ENCODE results near the gene MAPRE3.

Gene MAPRE3

DNA sequence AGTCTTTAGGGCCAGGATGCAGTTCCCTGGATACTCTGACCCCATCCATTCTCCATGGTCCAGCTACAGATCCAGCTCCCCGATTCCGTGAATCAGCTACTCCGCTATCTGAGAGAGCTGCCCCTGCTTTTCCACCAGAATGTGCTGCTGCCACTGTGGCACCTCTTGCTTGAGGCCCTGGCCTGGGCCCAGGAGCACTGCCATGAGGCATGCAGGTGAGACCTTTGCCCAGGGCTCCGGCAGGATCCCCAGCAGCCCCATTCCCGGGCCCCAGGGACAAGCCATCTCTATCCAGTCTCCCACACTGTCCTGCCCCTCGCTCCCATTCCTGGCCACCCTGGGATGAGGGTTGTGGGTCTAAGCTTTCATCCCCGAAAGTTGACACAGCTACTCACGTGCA lies 69.8 kb downstream of the MAPRE3 start:
- DNase-seq (ENCODE audit: low read depth): no peak

GRCh38 chr2:27041752-27042151 lies 71.3 kb downstream of the MAPRE3 start:
- DNase-seq (ENCODE audit: low read depth): no peak

DNA sequence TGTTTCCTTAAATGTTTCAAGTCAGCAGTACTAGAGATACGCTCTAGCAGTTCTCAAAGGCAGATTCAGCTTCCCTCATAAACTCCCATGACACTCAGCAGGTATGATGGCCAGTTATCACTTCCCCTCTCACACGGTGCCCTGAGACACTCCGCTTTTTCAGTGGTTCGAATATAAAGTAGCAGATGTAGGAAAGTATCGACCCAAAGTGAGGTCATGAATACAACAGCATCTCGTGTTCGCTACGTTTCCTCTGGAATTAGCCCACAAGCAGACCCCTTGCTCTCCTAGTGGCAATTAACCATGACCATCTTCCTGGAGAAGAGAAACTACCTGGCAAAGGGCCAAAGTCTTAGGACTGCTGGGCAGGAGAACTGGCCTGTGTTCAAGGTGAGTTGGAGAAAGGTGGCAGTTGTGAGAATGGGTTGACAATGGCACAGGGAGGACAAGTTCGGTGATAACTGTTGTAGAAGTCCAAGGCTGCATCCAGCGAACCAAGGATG lies 71.8 kb downstream of the MAPRE3 start:
- DNase-seq (ENCODE audit: low read depth): no peak

- no peak for DNase-seq (ENCODE audit: low read depth)
Observed at GRCh38 chr2:27042985-27043634, 72.7 kb downstream of the MAPRE3 start.

DNA sequence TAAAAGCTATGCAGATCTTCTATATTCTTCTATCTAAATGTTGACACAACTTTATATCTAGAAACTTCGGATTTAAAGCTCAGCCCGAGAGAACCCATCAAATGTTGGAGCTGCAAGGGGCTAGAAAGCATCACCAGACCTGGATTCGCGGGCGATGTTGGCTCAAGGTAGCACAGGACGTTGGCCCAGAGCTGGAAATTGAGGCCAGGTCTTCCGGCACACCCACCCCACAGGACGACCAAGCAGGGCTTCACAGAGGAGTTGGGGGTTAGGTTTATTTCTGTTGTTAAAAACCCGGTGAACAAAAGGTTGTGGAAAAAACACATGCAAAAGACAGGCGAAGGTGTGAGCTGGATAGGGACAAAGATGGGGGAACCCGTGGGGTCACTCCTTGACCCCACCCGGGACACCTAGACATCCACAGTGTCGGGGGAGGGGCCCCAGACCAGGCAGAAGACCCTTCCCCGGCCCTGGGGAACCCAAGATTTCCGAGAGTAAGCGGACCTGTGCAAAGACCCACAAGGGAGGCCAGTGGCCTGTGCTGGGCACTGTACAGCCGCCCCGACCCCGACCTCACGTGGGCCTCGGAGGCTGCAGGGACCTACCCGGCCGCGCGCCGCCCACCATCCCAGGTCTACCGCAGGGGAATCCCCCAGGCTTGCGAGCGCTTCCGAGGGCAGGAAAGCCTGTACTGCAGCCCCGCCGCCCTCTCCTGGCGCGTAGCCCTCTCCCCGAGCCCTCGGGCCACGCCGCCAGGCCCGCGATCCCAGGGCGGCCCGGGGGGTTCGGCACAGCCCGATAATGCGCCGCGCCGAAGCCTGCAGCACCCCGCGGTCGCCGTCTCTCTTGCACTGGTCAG lies 79.2 kb downstream of the MAPRE3 start:
- DNase-seq (ENCODE audit: low read depth): peak; percentile 66

DNA sequence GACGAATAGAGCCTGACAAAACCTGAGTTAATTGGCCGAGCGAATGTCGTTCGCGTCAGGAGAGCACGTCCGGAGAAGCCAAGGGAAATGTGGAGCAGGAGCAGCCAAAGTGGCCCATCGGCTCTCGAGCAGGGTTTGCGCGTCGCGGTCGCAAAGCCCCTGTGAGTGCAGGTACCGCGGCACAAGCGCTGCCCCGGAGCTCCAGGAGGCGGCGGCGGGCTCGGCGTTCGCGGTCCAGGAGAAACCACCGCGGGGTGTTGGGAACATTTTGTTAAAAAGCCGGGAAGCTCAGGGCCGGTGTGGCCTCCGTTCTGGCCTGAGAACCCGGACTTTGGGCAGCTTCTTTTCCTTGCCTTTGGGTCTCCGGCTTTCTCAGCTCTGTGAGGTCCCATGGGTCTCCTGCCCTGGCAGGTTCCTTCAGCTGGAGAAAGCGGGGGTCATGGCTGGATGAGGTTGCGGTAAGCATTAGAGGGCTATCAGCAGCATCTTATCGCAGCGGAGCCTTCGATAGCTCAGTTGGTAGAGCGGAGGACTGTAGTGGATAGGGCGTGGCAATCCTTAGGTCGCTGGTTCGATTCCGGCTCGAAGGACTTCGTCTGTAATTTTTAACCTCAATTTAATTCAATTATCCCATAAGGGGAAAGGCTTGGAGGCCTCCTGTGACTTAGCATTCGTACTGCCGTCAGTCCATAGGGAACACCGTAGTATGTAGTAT lies 80.0 kb downstream of the MAPRE3 start:
- peak; percentile 86 for DNase-seq (ENCODE audit: low read depth)

- DNase-seq (ENCODE audit: low read depth): peak; percentile 93
Observed at GRCh38 chr2:27050996-27051901, 80.8 kb downstream of the MAPRE3 start, which contains the start of gene AGBL5. TSS of gene AGBL5 (plus strand) at chr2:27051668. CDS start at chr2:27052959, 1,291 bp downstream.

DNA sequence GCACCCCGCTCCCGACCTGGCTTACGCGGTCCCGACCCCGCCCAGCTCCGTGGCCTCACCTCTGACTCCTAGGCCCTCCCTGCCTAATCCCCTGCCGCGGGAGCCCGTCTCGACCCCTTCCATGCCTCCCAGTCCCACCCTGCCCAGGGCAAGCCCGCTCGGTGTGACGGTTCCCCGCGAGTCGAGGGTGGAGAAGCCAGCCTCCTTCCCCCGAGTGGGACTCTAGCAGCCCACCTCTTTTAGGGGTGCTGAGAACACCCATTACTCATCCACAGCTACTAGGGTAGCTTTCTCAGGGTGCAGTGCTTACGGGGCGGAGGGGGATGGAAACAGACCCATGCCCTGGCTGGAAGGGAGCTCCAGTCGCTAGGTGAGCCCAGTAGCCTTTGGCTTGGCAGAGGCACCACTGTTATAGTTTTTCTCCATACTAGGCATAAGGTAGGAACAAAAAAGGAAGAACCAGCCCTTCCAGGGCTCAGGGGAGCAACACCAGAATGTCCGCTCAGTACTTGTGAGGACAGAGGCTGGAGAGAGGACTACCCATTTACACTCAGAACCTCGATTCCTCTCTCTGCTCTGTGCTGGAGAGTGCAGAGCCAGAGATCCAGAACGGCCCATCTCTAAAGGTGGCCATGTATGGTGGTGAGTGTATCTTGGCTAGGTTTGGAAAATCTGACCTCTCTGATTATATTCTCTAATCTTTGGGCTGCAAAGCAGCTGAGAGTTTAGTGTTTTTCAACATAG lies 81.6 kb downstream of the MAPRE3 start:
- DNase-seq (ENCODE audit: low read depth): no peak

DNA sequence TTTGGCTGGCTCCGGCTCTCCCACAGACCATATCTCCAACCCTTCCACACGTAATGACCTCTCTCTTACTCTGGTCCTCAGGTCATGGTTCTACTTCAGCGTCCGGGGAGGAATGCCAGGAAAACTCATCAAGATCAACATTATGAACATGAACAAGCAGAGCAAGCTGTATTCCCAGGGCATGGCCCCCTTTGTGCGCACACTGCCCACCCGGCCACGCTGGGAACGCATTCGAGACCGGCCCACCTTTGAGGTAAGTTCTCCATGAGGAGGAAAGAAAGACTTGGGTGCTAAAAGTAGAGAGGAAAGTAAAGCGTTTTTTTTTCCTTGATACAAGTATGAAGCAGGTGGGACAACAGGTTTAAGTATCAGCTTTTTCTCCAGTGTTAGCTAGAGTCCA lies 82.9 kb downstream of the MAPRE3 start:
- no peak for DNase-seq (ENCODE audit: low read depth)

- no peak for DNase-seq (ENCODE audit: low read depth)
Observed at GRCh38 chr2:27053776-27054175, 83.3 kb downstream of the MAPRE3 start.

DNA sequence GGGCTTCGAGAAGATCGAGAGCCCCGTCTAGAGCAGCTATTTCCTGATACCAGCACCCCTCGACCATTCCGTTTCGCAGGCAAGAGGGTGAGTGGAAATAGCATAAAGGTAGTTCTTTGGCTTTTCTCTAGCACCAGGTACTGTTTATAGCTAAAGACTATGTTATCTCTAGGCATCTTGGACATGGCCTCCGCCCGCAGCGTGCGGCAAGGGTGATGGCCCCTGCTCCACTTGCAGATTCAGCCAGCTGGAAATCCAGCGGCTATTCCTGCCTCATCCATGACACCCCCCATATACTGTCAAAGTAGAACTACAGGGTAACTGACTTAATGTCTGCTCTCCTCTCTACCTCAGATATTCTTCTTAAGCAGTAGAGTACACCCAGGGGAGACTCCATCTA lies 84.3 kb downstream of the MAPRE3 start:
- no peak for DNase-seq (ENCODE audit: low read depth)

DNA sequence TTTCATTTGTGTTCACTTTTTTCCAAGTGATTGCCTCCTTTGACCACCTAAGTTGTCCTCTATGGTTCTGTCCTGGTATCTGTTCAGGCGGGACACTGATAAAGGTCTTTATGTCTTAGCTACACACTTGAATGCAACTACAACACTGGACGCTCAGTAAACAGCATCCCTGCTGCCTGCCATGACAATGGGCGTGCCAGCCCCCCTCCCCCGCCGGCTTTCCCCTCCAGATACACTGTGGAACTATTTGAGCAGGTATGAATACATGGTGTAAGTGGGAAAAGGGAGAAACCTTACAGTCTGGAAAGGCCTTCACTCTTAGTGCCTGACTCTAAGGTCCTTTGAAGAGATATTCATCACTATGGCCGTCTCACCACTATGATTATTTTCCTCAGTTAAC lies 86.7 kb downstream of the MAPRE3 start:
- DNase-seq (ENCODE audit: low read depth): no peak

- no peak for DNase-seq (ENCODE audit: low read depth)
Observed at GRCh38 chr2:27058210-27058609, 87.8 kb downstream of the MAPRE3 start.

GRCh38 chr2:27059141-27059820 lies 88.8 kb downstream of the MAPRE3 start:
- no peak for DNase-seq (ENCODE audit: low read depth)

- DNase-seq (ENCODE audit: low read depth): no peak
Observed at GRCh38 chr2:27060323-27060722, 89.9 kb downstream of the MAPRE3 start.

GRCh38 chr2:27065128-27065527 lies 94.7 kb downstream of the MAPRE3 start:
- no peak for DNase-seq (ENCODE audit: low read depth)

- no peak for DNase-seq (ENCODE audit: low read depth)
Observed at GRCh38 chr2:27067385-27067784, 96.9 kb downstream of the MAPRE3 start.

GRCh38 chr2:27069436-27069835 lies 99.0 kb downstream of the MAPRE3 start:
- no peak for DNase-seq (ENCODE audit: low read depth)

DNA sequence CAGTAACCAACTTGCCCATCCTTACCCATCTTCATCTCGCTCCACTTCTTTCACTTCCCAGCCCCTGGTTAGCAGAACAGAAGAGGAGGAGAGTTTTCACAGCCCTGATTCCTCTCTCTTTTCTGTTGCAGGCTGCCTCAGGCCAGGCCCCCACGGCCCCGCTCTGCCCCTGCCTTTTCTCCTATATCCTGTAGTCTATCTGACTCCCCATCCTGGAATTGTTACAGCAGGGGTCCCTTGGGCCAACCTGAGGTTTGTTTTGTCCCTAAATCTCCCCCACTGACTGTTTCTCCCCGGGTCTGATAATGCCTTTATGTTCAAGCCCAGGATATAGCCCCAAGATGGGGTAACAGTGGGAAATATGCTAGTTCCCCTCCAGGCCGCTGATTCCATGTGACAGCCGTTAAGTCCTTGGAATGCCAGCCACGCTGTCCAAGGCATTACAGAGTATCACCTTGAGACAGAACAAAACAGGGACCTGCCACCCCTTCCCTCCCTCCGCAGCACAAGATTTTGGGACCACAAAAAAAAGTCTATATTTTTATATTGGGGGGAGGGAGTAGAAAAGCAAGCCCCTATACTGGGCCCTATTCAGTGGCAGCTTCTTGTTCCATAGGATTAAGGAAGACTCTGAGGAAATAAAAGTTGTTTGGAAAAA lies 99.7 kb downstream of the MAPRE3 start:
- DNase-seq (ENCODE audit: low read depth): no peak

All from activated T-helper 9 cell treated with anti-CD3 and anti-CD28 coated beads, Interleukin-2, amount 50 U/mL, for 16 hours (primary cell).